ENCODE results near the gene ICOSLG.
"Not testable (repeated sequence)": the region's sequence is repeated elsewhere in the genome, so short reads cannot be mapped to it uniquely, and the experiment has no call there.

Gene ICOSLG

GRCh38 chr21:44249204-44250037 lies 8.7 kb upstream of the ICOSLG start:
- H3K23ac ChIP-seq (ENCODE audit: low read depth, low read length, poor library complexity); H4K8ac ChIP-seq (ENCODE audit: low read depth, low read length); H3K18ac ChIP-seq (ENCODE audit: low read length); H2AK5ac ChIP-seq (ENCODE audit: low read depth, low read length); H2BK12ac ChIP-seq (ENCODE audit: low read length); H3K79me1 ChIP-seq (ENCODE audit: low read depth, low read length); H2AFZ ChIP-seq (ENCODE audit: low read length); H3K9ac ChIP-seq (ENCODE audit: low read depth, low read length, poor library complexity); H3K9me3 ChIP-seq (replicated peaks in 1 of 2; ENCODE audit: control insufficient read depth in 2 of 2, insufficient read depth in 1 of 2, low read depth in 1 of 2, low read length in 2 of 2); H2BK120ac ChIP-seq (ENCODE audit: low read depth, low read length); H2BK5ac ChIP-seq (ENCODE audit: low read length); H3K4me3 ChIP-seq (ENCODE audit: low read length in 2 of 2); DNase-seq (ENCODE audit: low spot score); H2BK15ac ChIP-seq (ENCODE audit: low read length); H3K4ac ChIP-seq (ENCODE audit: low read length); H3K27me3 ChIP-seq (ENCODE audit: control insufficient read depth in 3 of 3, insufficient read depth in 3 of 3, low read depth in 1 of 3, low read length in 3 of 3); H3K4me2 ChIP-seq (ENCODE audit: insufficient read depth, low read length, poor library complexity, severe bottlenecking); H3K14ac ChIP-seq (ENCODE audit: low read length); H4K91ac ChIP-seq (ENCODE audit: low read depth, low read length, poor library complexity); H3K36me3 ChIP-seq (replicated peaks in 1 of 2; ENCODE audit: control insufficient read depth in 2 of 2, insufficient read depth in 2 of 2, low read length in 2 of 2); H3K27ac ChIP-seq (replicated peaks; ENCODE audit: low read length); H3K4me1 ChIP-seq (ENCODE audit: control insufficient read depth in 2 of 2, insufficient read depth in 1 of 2, low read depth in 1 of 2, low read length in 2 of 2): not testable (repeated sequence)
- WGBS, 2 donors (ENCODE audit: extremely low coverage in 2 of 2, insufficient read length in 2 of 2, insufficient replicate concordance in 1 of 2) = no CpG with 5 or more reads among the region's 33 CpGs

- not testable (repeated sequence) for H3K79me1 ChIP-seq (ENCODE audit: low read depth, low read length); H3K27me3 ChIP-seq (ENCODE audit: control insufficient read depth in 3 of 3, insufficient read depth in 3 of 3, low read depth in 1 of 3, low read length in 3 of 3); H2BK120ac ChIP-seq (ENCODE audit: low read depth, low read length); H3K14ac ChIP-seq (ENCODE audit: low read length); H3K9me3 ChIP-seq (replicated peaks in 1 of 2; ENCODE audit: control insufficient read depth in 2 of 2, insufficient read depth in 1 of 2, low read depth in 1 of 2, low read length in 2 of 2); H3K18ac ChIP-seq (ENCODE audit: low read length); H3K4me2 ChIP-seq (ENCODE audit: insufficient read depth, low read length, poor library complexity, severe bottlenecking); H3K23ac ChIP-seq (ENCODE audit: low read depth, low read length, poor library complexity); H2AK5ac ChIP-seq (ENCODE audit: low read depth, low read length); H3K9ac ChIP-seq (ENCODE audit: low read depth, low read length, poor library complexity); DNase-seq (ENCODE audit: low spot score); H2AFZ ChIP-seq (ENCODE audit: low read length); H3K27ac ChIP-seq (replicated peaks; ENCODE audit: low read length); H3K36me3 ChIP-seq (replicated peaks in 1 of 2; ENCODE audit: control insufficient read depth in 2 of 2, insufficient read depth in 2 of 2, low read length in 2 of 2); H4K8ac ChIP-seq (ENCODE audit: low read depth, low read length); H3K4ac ChIP-seq (ENCODE audit: low read length); H3K4me1 ChIP-seq (ENCODE audit: control insufficient read depth in 2 of 2, insufficient read depth in 1 of 2, low read depth in 1 of 2, low read length in 2 of 2); H2BK15ac ChIP-seq (ENCODE audit: low read length); H2BK12ac ChIP-seq (ENCODE audit: low read length); H2BK5ac ChIP-seq (ENCODE audit: low read length); H3K4me3 ChIP-seq (ENCODE audit: low read length in 2 of 2); H4K91ac ChIP-seq (ENCODE audit: low read depth, low read length, poor library complexity)
- WGBS, 2 donors (ENCODE audit: extremely low coverage in 2 of 2, insufficient read length in 2 of 2, insufficient replicate concordance in 1 of 2) = no CpG with 5 or more reads among the region's 17 CpGs
Measured at GRCh38 chr21:44247904-44248303, 7.2 kb upstream of the ICOSLG start.

- not testable (repeated sequence) for H2AK5ac ChIP-seq (ENCODE audit: low read depth, low read length); H3K23ac ChIP-seq (ENCODE audit: low read depth, low read length, poor library complexity); H3K4me3 ChIP-seq (ENCODE audit: low read length in 2 of 2); H2BK12ac ChIP-seq (ENCODE audit: low read length); H3K14ac ChIP-seq (ENCODE audit: low read length); H2BK120ac ChIP-seq (ENCODE audit: low read depth, low read length); H3K18ac ChIP-seq (ENCODE audit: low read length); H4K91ac ChIP-seq (ENCODE audit: low read depth, low read length, poor library complexity); H3K9me3 ChIP-seq (replicated peaks in 1 of 2; ENCODE audit: control insufficient read depth in 2 of 2, insufficient read depth in 1 of 2, low read depth in 1 of 2, low read length in 2 of 2); H2BK15ac ChIP-seq (ENCODE audit: low read length); H3K4me2 ChIP-seq (ENCODE audit: insufficient read depth, low read length, poor library complexity, severe bottlenecking); H3K27ac ChIP-seq (replicated peaks; ENCODE audit: low read length); H2BK5ac ChIP-seq (ENCODE audit: low read length); H3K27me3 ChIP-seq (ENCODE audit: control insufficient read depth in 3 of 3, insufficient read depth in 3 of 3, low read depth in 1 of 3, low read length in 3 of 3); DNase-seq (ENCODE audit: low spot score); H4K8ac ChIP-seq (ENCODE audit: low read depth, low read length); H3K36me3 ChIP-seq (replicated peaks in 1 of 2; ENCODE audit: control insufficient read depth in 2 of 2, insufficient read depth in 2 of 2, low read length in 2 of 2); H3K79me1 ChIP-seq (ENCODE audit: low read depth, low read length); H2AFZ ChIP-seq (ENCODE audit: low read length); H3K4ac ChIP-seq (ENCODE audit: low read length); H3K4me1 ChIP-seq (ENCODE audit: control insufficient read depth in 2 of 2, insufficient read depth in 1 of 2, low read depth in 1 of 2, low read length in 2 of 2); H3K9ac ChIP-seq (ENCODE audit: low read depth, low read length, poor library complexity)
- WGBS, 2 donors (ENCODE audit: extremely low coverage in 2 of 2, insufficient read length in 2 of 2, insufficient replicate concordance in 1 of 2) = no CpG with 5 or more reads among the region's 15 CpGs
Measured at GRCh38 chr21:44243980-44244379, 3.2 kb upstream of the ICOSLG start.

GRCh38 chr21:44241281-44241680 lies 538 bp upstream of the ICOSLG start:
- H2AFZ ChIP-seq (ENCODE audit: low read length); H4K8ac ChIP-seq (ENCODE audit: low read depth, low read length); H3K14ac ChIP-seq (ENCODE audit: low read length); H3K18ac ChIP-seq (ENCODE audit: low read length); H3K4ac ChIP-seq (ENCODE audit: low read length); H3K27me3 ChIP-seq (ENCODE audit: control insufficient read depth in 3 of 3, insufficient read depth in 3 of 3, low read depth in 1 of 3, low read length in 3 of 3); H3K4me1 ChIP-seq (ENCODE audit: control insufficient read depth in 2 of 2, insufficient read depth in 1 of 2, low read depth in 1 of 2, low read length in 2 of 2); H2BK15ac ChIP-seq (ENCODE audit: low read length); H3K9me3 ChIP-seq (replicated peaks in 1 of 2; ENCODE audit: control insufficient read depth in 2 of 2, insufficient read depth in 1 of 2, low read depth in 1 of 2, low read length in 2 of 2); H3K23ac ChIP-seq (ENCODE audit: low read depth, low read length, poor library complexity); H3K36me3 ChIP-seq (replicated peaks in 1 of 2; ENCODE audit: control insufficient read depth in 2 of 2, insufficient read depth in 2 of 2, low read length in 2 of 2); H2BK120ac ChIP-seq (ENCODE audit: low read depth, low read length); H3K4me3 ChIP-seq (ENCODE audit: low read length in 2 of 2); H3K9ac ChIP-seq (ENCODE audit: low read depth, low read length, poor library complexity); H2BK5ac ChIP-seq (ENCODE audit: low read length); H4K91ac ChIP-seq (ENCODE audit: low read depth, low read length, poor library complexity); H2AK5ac ChIP-seq (ENCODE audit: low read depth, low read length); H3K4me2 ChIP-seq (ENCODE audit: insufficient read depth, low read length, poor library complexity, severe bottlenecking); H3K79me1 ChIP-seq (ENCODE audit: low read depth, low read length); H3K27ac ChIP-seq (replicated peaks; ENCODE audit: low read length); H2BK12ac ChIP-seq (ENCODE audit: low read length); DNase-seq (ENCODE audit: low spot score): not testable (repeated sequence)
- WGBS, 2 donors (ENCODE audit: extremely low coverage in 2 of 2, insufficient read length in 2 of 2, insufficient replicate concordance in 1 of 2) = no CpG with 5 or more reads among the region's 27 CpGs
